Neural cell (in vitro differentiated cells): Measurements from ENCODE around the gene TRUB1. TPM values are rescaled to one million over a fixed set of nuclear protein-coding genes. Genes with fewer than 3 reads are reported as not detected.

ENCODE experiments used
- H2AFZ ChIP-seq: fragments of 200-600, 300-800 bp; sonication (generic), shearing (Covaris generic); 2 replicates; pipeline ENCODE4 v1.6.0; 2014; ENCODE audit warnings: low read depth, mild to moderate bottlenecking, antibody characterized with exemption, low read length, moderate library complexity
- H3F3A ChIP-seq: fragments of 200-600 bp; shearing (Covaris generic); 2 replicates; pipeline ENCODE4 v1.6.1; 2016; ENCODE audit warnings: mild to moderate bottlenecking, moderate library complexity, mixed read lengths, antibody characterized with exemption, low read length; ENCODE audit not compliant: insufficient read depth, poor library complexity, severe bottlenecking
- H3K27ac ChIP-seq: fragments of 200-600, 300-800 bp; sonication (generic), shearing (Covaris generic); 2 replicates; pipeline ENCODE4 v1.5.1; 2014; ENCODE audit warnings: mild to moderate bottlenecking, low read length, moderate library complexity
- H3K27me3 ChIP-seq: fragments of 300-800, 200-600 bp; sonication (generic), shearing (Covaris generic); 2 replicates; pipeline ENCODE4 v1.6.0; 2014; ENCODE audit warnings: mild to moderate bottlenecking, low read depth, low read length, moderate library complexity; ENCODE audit not compliant: insufficient read depth
- H3K36me3 ChIP-seq: fragments of 300-800, 200-600 bp; sonication (generic), shearing (Covaris generic); 2 replicates; pipeline ENCODE4 v1.5.1; 2014; ENCODE audit warnings: mild to moderate bottlenecking, antibody characterized with exemption, low read length, moderate library complexity; ENCODE audit not compliant: insufficient read depth
- H3K4me2 ChIP-seq: fragments of 300-800, 200-600 bp; sonication (generic), shearing (Covaris generic); 2 replicates; pipeline ENCODE4 v1.6.0; 2014; ENCODE audit warnings: mild to moderate bottlenecking, low read length
- H3K4me3 ChIP-seq: fragments of 300-800, 200-600 bp; sonication (generic), shearing (Covaris generic); 2 replicates; pipeline ENCODE4 v1.5.1; 2014; ENCODE audit warnings: mild to moderate bottlenecking, low read length, moderate library complexity
- H3K79me2 ChIP-seq: fragments of 200-600 bp; shearing (Covaris generic); replicated peaks from 2 replicates; pipeline ENCODE4 v1.6.0; 2014; ENCODE audit warnings: mild to moderate bottlenecking, low read length, moderate library complexity; ENCODE audit not compliant: insufficient read depth
- H3K9ac ChIP-seq: fragments of 300-800, 200-600 bp; sonication (generic), shearing (Covaris generic); 2 replicates; pipeline ENCODE4 v1.6.1; 2016; ENCODE audit warnings: mild to moderate bottlenecking, low read length, mixed read lengths
- H3K9me2 ChIP-seq: fragments of 200-600 bp; shearing (Covaris generic); 2 replicates; pipeline ENCODE4 v1.6.1; 2016; ENCODE audit warnings: mild to moderate bottlenecking, low read length, mixed read lengths; ENCODE audit not compliant: insufficient read depth
- H3K9me3 ChIP-seq: fragments of 200-600, 300-800 bp; sonication (generic), shearing (Covaris generic); 2 replicates; pipeline ENCODE4 v1.6.1; 2016; ENCODE audit warnings: mild to moderate bottlenecking, mixed run types, low read length, moderate library complexity, mixed read lengths
- H4K20me1 ChIP-seq: fragments of 200-600 bp; shearing (Covaris generic); 2 replicates; pipeline ENCODE4 v1.6.1; 2016; ENCODE audit warnings: mild to moderate bottlenecking, mixed run types; ENCODE audit not compliant: insufficient read depth
- EP300 ChIP-seq: fragments of 450-650 bp; conservative IDR thresholded peaks from 2 replicates; pipeline ENCODE4 v1.6.1; 2014; ENCODE audit warnings: antibody characterized with exemption, mild to moderate bottlenecking, moderate library complexity; ENCODE audit not compliant: poor library complexity, severe bottlenecking
- EZH2 ChIP-seq: fragments of 200-600, 300-800 bp; shearing (Covaris generic), sonication (generic); IDR thresholded peaks from 2 replicates; pipeline ENCODE4 v1.6.1; 2014; ENCODE audit warnings: antibody characterized with exemption, low read length, borderline replicate concordance, mild to moderate bottlenecking; ENCODE audit not compliant: insufficient read depth, poor library complexity, severe bottlenecking
- MXI1 ChIP-seq: fragments of 450-650 bp; conservative IDR thresholded peaks from 2 replicates; pipeline ENCODE4 v1.6.1; 2014; ENCODE audit warnings: antibody characterized with exemption, mild to moderate bottlenecking; ENCODE audit not compliant: poor library complexity, severe bottlenecking
- POLR2AphosphoS5 ChIP-seq: IDR thresholded peaks from 2 replicates; pipeline ENCODE4 v1.6.1; 2012
- RAD21 ChIP-seq: fragments of 450-650 bp; conservative IDR thresholded peaks from 2 replicates; pipeline ENCODE4 v1.6.1; 2014; ENCODE audit warnings: antibody characterized with exemption, mild to moderate bottlenecking, moderate library complexity
- SMC3 ChIP-seq: fragments of 450-650 bp; conservative IDR thresholded peaks from 2 replicates; pipeline ENCODE4 v1.6.1; 2014; ENCODE audit warnings: antibody characterized with exemption, mild to moderate bottlenecking, moderate library complexity; ENCODE audit not compliant: poor library complexity
- TAF1 ChIP-seq: IDR thresholded peaks from 2 replicates; pipeline ENCODE4 v1.6.1; 2012; ENCODE audit warnings: low read depth
- polyA plus RNA-seq: library from polyadenylated mRNA; depleted of rRNA; stranded (reverse); fragments of >200 nt; gene quantifications from 2 replicates; pipeline ENCODE4 v1.2.3, GENCODE V29; 2014
- TF ChIP-seq, protein P1 (sequence below): fragments of 450-650 bp; IDR thresholded peaks from 2 replicates; pipeline ENCODE4 v1.5.1; 2014; ENCODE audit warnings: antibody characterized with exemption, mild to moderate bottlenecking, moderate library complexity; ENCODE audit not compliant: poor library complexity, severe bottlenecking
- TF ChIP-seq, protein P2 (sequence below): IDR thresholded peaks from 2 replicates; pipeline ENCODE4 v1.6.1; 2012; ENCODE audit warnings: borderline replicate concordance

Gene TRUB1
- polyA plus RNA-seq, 1 donor from 2014 or later = 48.8 TPM

DNA sequence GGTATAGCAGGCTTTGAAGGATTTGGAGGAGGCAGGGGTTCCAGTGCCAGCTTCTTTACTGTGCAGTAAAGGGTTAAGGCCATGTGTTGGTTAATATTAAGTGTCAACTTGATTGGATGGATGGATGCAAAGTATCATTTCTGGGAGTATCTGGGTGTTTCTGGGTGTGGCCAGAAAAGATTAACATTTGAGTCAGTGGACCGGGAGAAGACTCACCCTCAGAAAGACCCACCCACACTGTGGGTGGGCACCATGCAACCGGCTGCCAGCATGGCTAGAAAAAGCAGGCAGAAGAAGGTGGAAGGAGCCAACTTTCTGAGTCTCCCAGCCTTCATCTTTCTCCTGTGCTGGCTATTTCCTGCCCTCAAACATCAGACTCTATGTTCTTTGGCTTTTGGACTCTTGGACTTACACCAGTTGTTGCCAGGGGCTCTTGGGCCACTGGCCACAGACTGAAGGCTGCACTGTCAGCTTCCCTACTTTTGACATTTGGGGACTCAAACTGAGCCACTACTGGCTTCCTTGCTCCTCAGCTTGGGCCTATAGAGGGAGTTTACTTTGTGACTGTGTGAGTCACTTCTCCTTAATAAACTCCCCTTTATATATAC, 6.8 kb upstream of the TRUB1 start:
- no peaks in the 10 kb centered on the region for H4K20me1 ChIP-seq
- H3K79me2 ChIP-seq = no peaks in the 10 kb centered on the region
- no peak overlapping the region for H3K4me2 ChIP-seq
- no peaks in the 10 kb centered on the region for H3F3A ChIP-seq
- no peak overlapping the region for H3K27ac ChIP-seq
- H3K9me3 ChIP-seq = no peaks in the 10 kb centered on the region
- TF ChIP-seq, protein P1, sequence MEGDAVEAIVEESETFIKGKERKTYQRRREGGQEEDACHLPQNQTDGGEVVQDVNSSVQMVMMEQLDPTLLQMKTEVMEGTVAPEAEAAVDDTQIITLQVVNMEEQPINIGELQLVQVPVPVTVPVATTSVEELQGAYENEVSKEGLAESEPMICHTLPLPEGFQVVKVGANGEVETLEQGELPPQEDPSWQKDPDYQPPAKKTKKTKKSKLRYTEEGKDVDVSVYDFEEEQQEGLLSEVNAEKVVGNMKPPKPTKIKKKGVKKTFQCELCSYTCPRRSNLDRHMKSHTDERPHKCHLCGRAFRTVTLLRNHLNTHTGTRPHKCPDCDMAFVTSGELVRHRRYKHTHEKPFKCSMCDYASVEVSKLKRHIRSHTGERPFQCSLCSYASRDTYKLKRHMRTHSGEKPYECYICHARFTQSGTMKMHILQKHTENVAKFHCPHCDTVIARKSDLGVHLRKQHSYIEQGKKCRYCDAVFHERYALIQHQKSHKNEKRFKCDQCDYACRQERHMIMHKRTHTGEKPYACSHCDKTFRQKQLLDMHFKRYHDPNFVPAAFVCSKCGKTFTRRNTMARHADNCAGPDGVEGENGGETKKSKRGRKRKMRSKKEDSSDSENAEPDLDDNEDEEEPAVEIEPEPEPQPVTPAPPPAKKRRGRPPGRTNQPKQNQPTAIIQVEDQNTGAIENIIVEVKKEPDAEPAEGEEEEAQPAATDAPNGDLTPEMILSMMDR = no peak
- no peak for TF ChIP-seq POLR2AphosphoS5
- TF ChIP-seq SMC3 = no peak
- TF ChIP-seq EP300 = no peak
- no peaks in the 10 kb centered on the region for H3K36me3 ChIP-seq
- H3K9me2 ChIP-seq = no peaks in the 10 kb centered on the region
- no peaks in the 10 kb centered on the region for H3K27me3 ChIP-seq
- H3K4me3 ChIP-seq = no peak overlapping the region
- no peak overlapping the region for H3K9ac ChIP-seq
- H2AFZ ChIP-seq = no peak overlapping the region

DNA sequence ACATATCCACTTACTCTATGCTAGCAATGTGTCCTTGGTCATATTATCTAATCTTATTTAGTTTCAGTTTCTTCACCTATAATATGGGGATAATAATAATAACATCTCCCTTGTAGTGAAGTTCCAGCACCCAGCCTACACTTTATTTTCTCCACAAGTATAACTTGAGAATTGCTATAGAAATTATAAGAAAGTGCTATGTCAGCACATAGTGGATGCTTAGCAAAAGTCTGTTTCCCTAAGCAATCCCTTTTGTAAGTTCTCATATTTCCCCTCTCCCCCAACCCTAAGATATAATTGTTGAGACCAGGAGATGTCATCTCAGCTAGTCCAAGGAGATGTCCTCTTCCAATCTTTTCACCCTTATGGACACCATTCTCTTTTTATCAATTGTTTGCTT, 5.8 kb upstream of the TRUB1 start:
- no peaks in the 10 kb centered on the region for H3K9me2 ChIP-seq
- no peaks in the 10 kb centered on the region for H3K27me3 ChIP-seq
- no peaks in the 10 kb centered on the region for H3K9me3 ChIP-seq
- H2AFZ ChIP-seq = no peak overlapping the region
- H3K36me3 ChIP-seq = no peaks in the 10 kb centered on the region
- H3K27ac ChIP-seq = no peak overlapping the region
- H3F3A ChIP-seq = no peaks in the 10 kb centered on the region
- H3K4me3 ChIP-seq = no peak overlapping the region
- H3K4me2 ChIP-seq = no peak overlapping the region
- TF ChIP-seq SMC3 = no peak
- TF ChIP-seq MXI1 = no peak
- no peak for TF ChIP-seq POLR2AphosphoS5
- TF ChIP-seq, protein P1 = no peak
- no peak for TF ChIP-seq EZH2
- no peak for TF ChIP-seq TAF1
- TF ChIP-seq RAD21 = no peak
- TF ChIP-seq, protein P2, sequence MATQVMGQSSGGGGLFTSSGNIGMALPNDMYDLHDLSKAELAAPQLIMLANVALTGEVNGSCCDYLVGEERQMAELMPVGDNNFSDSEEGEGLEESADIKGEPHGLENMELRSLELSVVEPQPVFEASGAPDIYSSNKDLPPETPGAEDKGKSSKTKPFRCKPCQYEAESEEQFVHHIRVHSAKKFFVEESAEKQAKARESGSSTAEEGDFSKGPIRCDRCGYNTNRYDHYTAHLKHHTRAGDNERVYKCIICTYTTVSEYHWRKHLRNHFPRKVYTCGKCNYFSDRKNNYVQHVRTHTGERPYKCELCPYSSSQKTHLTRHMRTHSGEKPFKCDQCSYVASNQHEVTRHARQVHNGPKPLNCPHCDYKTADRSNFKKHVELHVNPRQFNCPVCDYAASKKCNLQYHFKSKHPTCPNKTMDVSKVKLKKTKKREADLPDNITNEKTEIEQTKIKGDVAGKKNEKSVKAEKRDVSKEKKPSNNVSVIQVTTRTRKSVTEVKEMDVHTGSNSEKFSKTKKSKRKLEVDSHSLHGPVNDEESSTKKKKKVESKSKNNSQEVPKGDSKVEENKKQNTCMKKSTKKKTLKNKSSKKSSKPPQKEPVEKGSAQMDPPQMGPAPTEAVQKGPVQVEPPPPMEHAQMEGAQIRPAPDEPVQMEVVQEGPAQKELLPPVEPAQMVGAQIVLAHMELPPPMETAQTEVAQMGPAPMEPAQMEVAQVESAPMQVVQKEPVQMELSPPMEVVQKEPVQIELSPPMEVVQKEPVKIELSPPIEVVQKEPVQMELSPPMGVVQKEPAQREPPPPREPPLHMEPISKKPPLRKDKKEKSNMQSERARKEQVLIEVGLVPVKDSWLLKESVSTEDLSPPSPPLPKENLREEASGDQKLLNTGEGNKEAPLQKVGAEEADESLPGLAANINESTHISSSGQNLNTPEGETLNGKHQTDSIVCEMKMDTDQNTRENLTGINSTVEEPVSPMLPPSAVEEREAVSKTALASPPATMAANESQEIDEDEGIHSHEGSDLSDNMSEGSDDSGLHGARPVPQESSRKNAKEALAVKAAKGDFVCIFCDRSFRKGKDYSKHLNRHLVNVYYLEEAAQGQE = no peak
- TF ChIP-seq EP300 = no peak
- no peaks in the 10 kb centered on the region for H3K79me2 ChIP-seq
- H3K9ac ChIP-seq = no peak overlapping the region
- no peaks in the 10 kb centered on the region for H4K20me1 ChIP-seq
